NT2/D1 (cell line): ENCODE data around the gene CFHR3.

ENCODE experiments used
- SUZ12 ChIP-seq: IDR thresholded peaks from 2 replicates; pipeline ENCODE4 v1.6.1; 2011; ENCODE audit not compliant: insufficient read length, insufficient read depth; ENCODE audit errors: extremely low read depth
- YY1 ChIP-seq: IDR thresholded peaks from 2 replicates; pipeline ENCODE4 v1.6.1; 2011; ENCODE audit not compliant: insufficient read length, insufficient read depth
- ZNF274 ChIP-seq: IDR thresholded peaks from 2 replicates; pipeline ENCODE4 v1.6.1; 2011; ENCODE audit warnings: mild to moderate bottlenecking, low read depth, low read length

DNA sequence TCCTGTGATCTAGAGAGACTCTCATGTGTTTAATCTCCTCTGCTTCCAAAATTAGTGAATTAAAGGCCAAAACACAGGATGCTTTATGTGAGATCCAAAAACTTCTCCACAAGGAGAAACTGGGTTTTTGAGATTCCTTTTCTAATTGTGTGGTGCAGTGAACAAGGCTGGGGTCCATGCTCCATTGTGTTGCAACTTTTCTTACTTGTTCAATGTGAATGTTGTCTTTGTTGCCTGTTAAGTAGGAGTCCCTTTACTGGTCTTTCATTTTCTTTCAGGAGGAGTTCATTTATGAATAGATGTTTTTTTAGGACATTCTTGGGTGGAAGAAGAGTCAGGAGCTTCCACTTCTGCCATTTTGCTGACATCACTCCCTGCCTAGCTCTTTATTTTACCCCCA lies 40.6 kb upstream of the CFHR3 start:
- TF ChIP-seq ZNF274 (no peak), YY1 (no peak), SUZ12 (no peak)
